HEK293 (cell line): ENCODE results near the gene PRPF6.
A peak's percentile ranks its signal among the peaks of the same experiment; 100 is the strongest.

Experiments
- CTCF ChIA-PET: fragments of 350-600 bp; formaldehyde crosslinking; extraction: SDS; loops from one replicate; lab custom pipeline; 2021; ENCODE audit warnings: antibody characterized with exemption; lab: Yijun Ruan, JAX
- POLR2A ChIA-PET: fragments of 300-600 bp; formaldehyde crosslinking; extraction: SDS; loops from one replicate; lab custom pipeline; 2020; ENCODE audit warnings: antibody characterized with exemption, inconsistent platforms; lab: Yijun Ruan, JAX
- H3K27ac ChIP-seq: fragments of 200-500 bp; sonication (Bioruptor generic); 2 replicates; pipeline ENCODE4 v1.5.1; 2014; ENCODE audit warnings: low read depth, low read length, control low read depth, inconsistent platforms; ENCODE audit errors: extremely low read depth
- H3K36me3 ChIP-seq, 2 experiments: fragments of 200-500 bp in 1 of 2; sonication (Bioruptor generic) in 1 of 2; 1 replicate in 1 of 2; 2 replicates in 1 of 2; pipeline ENCODE4 v1.5.1; 2014 to 2017; ENCODE audit warnings: inconsistent platforms in 2 of 2, low read length in 2 of 2; ENCODE audit not compliant: control insufficient read depth in 2 of 2, insufficient read depth in 1 of 2
- H3K4me1 ChIP-seq: fragments of 200-500 bp; sonication (Bioruptor generic); 2 replicates; pipeline ENCODE4 v1.5.1; 2014; ENCODE audit warnings: mild to moderate bottlenecking, low read length, inconsistent platforms; ENCODE audit not compliant: control insufficient read depth, insufficient read depth
- H3K4me3 ChIP-seq: 2 replicates; pipeline ENCODE4 v1.5.1; 2011; ENCODE audit warnings: low read depth, mild to moderate bottlenecking, control low read depth, low read length, moderate library complexity
- H3K9me3 ChIP-seq: fragments of 200-500 bp; sonication (Bioruptor generic); 2 replicates; pipeline ENCODE4 v1.5.1; 2014; ENCODE audit warnings: low read depth, low read length, inconsistent platforms; ENCODE audit not compliant: control insufficient read depth, insufficient read depth
- ATF2 ChIP-seq: fragments of 450-650 bp; formaldehyde crosslinking; IDR thresholded peaks from 2 replicates; pipeline ENCODE4 v1.5.1; 2016; ENCODE audit warnings: missing biosample characterization, missing genetic modification characterization, low read depth
- BCL11B ChIP-seq: fragments of 450-650 bp; formaldehyde crosslinking; IDR thresholded peaks from 2 replicates; pipeline ENCODE4 v1.5.1; 2016; ENCODE audit warnings: low read depth, missing biosample characterization, missing genetic modification characterization
- CTCF ChIP-seq: fragments of 450-650 bp; formaldehyde crosslinking; IDR thresholded peaks from 2 replicates; pipeline ENCODE4 v1.5.1; 2016; ENCODE audit warnings: missing biosample characterization, missing genetic modification characterization
- KLF1 ChIP-seq: fragments of 450-650 bp; formaldehyde crosslinking; IDR thresholded peaks from 2 replicates; pipeline ENCODE4 v1.5.1; 2016; ENCODE audit warnings: missing biosample characterization, missing genetic modification characterization
- KLF16 ChIP-seq: fragments of 450-650 bp; formaldehyde crosslinking; IDR thresholded peaks from 2 replicates; pipeline ENCODE4 v1.5.1; 2017; ENCODE audit warnings: missing biosample characterization, missing genetic modification characterization
- SETDB1 ChIP-seq: IDR thresholded peaks from one replicate; pipeline ENCODE4 v1.6.1; 2017; ENCODE audit warnings: mild to moderate bottlenecking, low read length, moderate library complexity, mixed read lengths; ENCODE audit not compliant: insufficient read length
- SP7 ChIP-seq: fragments of 450-650 bp; formaldehyde crosslinking; IDR thresholded peaks from 2 replicates; pipeline ENCODE4 v1.5.1; 2016; ENCODE audit warnings: missing biosample characterization, missing genetic modification characterization
- TCF7L2 ChIP-seq: IDR thresholded peaks from 2 replicates; pipeline ENCODE4 v1.6.1; 2011; ENCODE audit warnings: low read depth, mild to moderate bottlenecking, inconsistent platforms, low read length, moderate library complexity, borderline replicate concordance
- ZBTB49 ChIP-seq: fragments of 450-650 bp; formaldehyde crosslinking; IDR thresholded peaks from 2 replicates; pipeline ENCODE4 v1.5.1; 2016; ENCODE audit warnings: missing biosample characterization, missing genetic modification characterization, low read depth
- ZFP3 ChIP-seq: fragments of 450-650 bp; formaldehyde crosslinking; IDR thresholded peaks from 2 replicates; pipeline ENCODE4 v1.5.1; 2016; ENCODE audit warnings: low read depth, missing biosample characterization, missing genetic modification characterization
- ZFP37 ChIP-seq: fragments of 450-650 bp; formaldehyde crosslinking; IDR thresholded peaks from 2 replicates; pipeline ENCODE4 v1.5.1; 2016; ENCODE audit warnings: missing biosample characterization, missing genetic modification characterization
- ZNF157 ChIP-seq: fragments of 450-650 bp; formaldehyde crosslinking; IDR thresholded peaks from 2 replicates; pipeline ENCODE4 v1.5.1; 2016; ENCODE audit warnings: missing biosample characterization, missing genetic modification characterization
- ZNF324 ChIP-seq: fragments of 450-650 bp; formaldehyde crosslinking; IDR thresholded peaks from 2 replicates; pipeline ENCODE4 v1.5.1; 2016; ENCODE audit warnings: missing biosample characterization, missing genetic modification characterization
- ZNF362 ChIP-seq: fragments of 450-650 bp; formaldehyde crosslinking; IDR thresholded peaks from 2 replicates; pipeline ENCODE4 v1.5.1; 2016; ENCODE audit warnings: missing biosample characterization, missing genetic modification characterization
- ZNF404 ChIP-seq: fragments of 450-650 bp; formaldehyde crosslinking; IDR thresholded peaks from 2 replicates; pipeline ENCODE4 v1.5.1; 2017; ENCODE audit warnings: missing biosample characterization, missing genetic modification characterization
- ZNF423 ChIP-seq: fragments of 450-650 bp; formaldehyde crosslinking; IDR thresholded peaks from 2 replicates; pipeline ENCODE4 v1.5.1; 2016; ENCODE audit warnings: missing biosample characterization, missing genetic modification characterization
- ZNF488 ChIP-seq: fragments of 450-650 bp; formaldehyde crosslinking; IDR thresholded peaks from 2 replicates; pipeline ENCODE4 v1.5.1; 2016; ENCODE audit warnings: missing biosample characterization, missing genetic modification characterization
- ZNF560 ChIP-seq: fragments of 450-650 bp; formaldehyde crosslinking; IDR thresholded peaks from 2 replicates; pipeline ENCODE4 v1.5.1; 2017; ENCODE audit warnings: missing biosample characterization, missing genetic modification characterization, borderline replicate concordance
- ZNF623 ChIP-seq: fragments of 450-650 bp; formaldehyde crosslinking; IDR thresholded peaks from 2 replicates; pipeline ENCODE4 v1.5.1; 2016; ENCODE audit warnings: missing biosample characterization, missing genetic modification characterization
- ZNF654 ChIP-seq: fragments of 450-650 bp; formaldehyde crosslinking; IDR thresholded peaks from 2 replicates; pipeline ENCODE4 v1.5.1; 2016; ENCODE audit warnings: low read depth, missing biosample characterization, missing genetic modification characterization
- ZNF660 ChIP-seq: fragments of 450-650 bp; IDR thresholded peaks from 2 replicates; pipeline ENCODE4 v1.5.1; 2018; ENCODE audit warnings: missing biosample characterization, mild to moderate bottlenecking, missing genetic modification characterization
- ZSCAN18 ChIP-seq: fragments of 450-650 bp; formaldehyde crosslinking; IDR thresholded peaks from 2 replicates; pipeline ENCODE4 v1.5.1; 2016; ENCODE audit warnings: missing biosample characterization, missing genetic modification characterization
- ZSCAN5A ChIP-seq: fragments of 450-650 bp; formaldehyde crosslinking; IDR thresholded peaks from 2 replicates; pipeline ENCODE4 v1.5.1; 2016; ENCODE audit warnings: missing biosample characterization, missing genetic modification characterization

PRPF6 gene

GRCh38 chr20:63958471-63958870 is 22.5 kb upstream of the PRPF6 start (continued):
- TF ChIP-seq ZNF623 (tag by site-specific recombination) (no peak), SETDB1 (no peak), TCF7L2 (no peak), ZNF362 (no peak), KLF16 (tag by site-specific recombination) (no peak), ZNF654 (tag by site-specific recombination) (no peak), ATF2 (tag by site-specific recombination) (no peak), ZNF404 (no peak), ZFP3 (tag by site-specific recombination) (no peak), ZNF560 (tag by site-specific recombination) (no peak)

- Histone ChIP-seq H3K27ac (0 out of 2 replicates have a peak overlapping the region, but pooled peaks have one; percentile 33), H3K4me3 (no peak overlapping the region), H3K4me1 (0 out of 2 replicates have a peak, but pooled peaks cover 4% of the 10 kb centered on the region), H3K9me3 (no peaks in the 10 kb centered on the region), H3K36me3 (peaks cover 0 to 56% of the 10 kb centered on the region in 2 experiments; a peak in 1 of 3 replicates)
- ChIA-PET POLR2A (no interaction called here), CTCF (interaction anchor here (0.6 to 0.7 kb wide), 4 partner anchors 8 to 162 kb away, joined by 3 to 5 read pairs (median 4); no protein-coding TSS in a partner anchor)
- TF ChIP-seq ZNF423 (tag by site-specific recombination): no peak
- no peak for TF ChIP-seq ZNF488
- TF ChIP-seq CTCF (tag by site-specific recombination): no peak
- no peak for TF ChIP-seq ZFP37
- TF ChIP-seq ZNF324: no peak
- TF ChIP-seq BCL11B (tag by site-specific recombination): no peak
- no peak for TF ChIP-seq ZSCAN5A (tag by site-specific recombination)
- no peak for TF ChIP-seq ZBTB49 (tag by site-specific recombination)
- no peak for TF ChIP-seq ZNF157 (tag by site-specific recombination)
- no peak for TF ChIP-seq ZNF660 (tag by site-specific recombination)
- no peak for TF ChIP-seq ZSCAN18
- TF ChIP-seq SP7 (tag by site-specific recombination): no peak
- TF ChIP-seq KLF1: peak; percentile 35; the same call in 1 of the 2 replicates
Observed at GRCh38 chr20:63958964-63959698, 21.8 kb upstream of the PRPF6 start.
